ENCODE measurements around the gene NACA.

DNA sequence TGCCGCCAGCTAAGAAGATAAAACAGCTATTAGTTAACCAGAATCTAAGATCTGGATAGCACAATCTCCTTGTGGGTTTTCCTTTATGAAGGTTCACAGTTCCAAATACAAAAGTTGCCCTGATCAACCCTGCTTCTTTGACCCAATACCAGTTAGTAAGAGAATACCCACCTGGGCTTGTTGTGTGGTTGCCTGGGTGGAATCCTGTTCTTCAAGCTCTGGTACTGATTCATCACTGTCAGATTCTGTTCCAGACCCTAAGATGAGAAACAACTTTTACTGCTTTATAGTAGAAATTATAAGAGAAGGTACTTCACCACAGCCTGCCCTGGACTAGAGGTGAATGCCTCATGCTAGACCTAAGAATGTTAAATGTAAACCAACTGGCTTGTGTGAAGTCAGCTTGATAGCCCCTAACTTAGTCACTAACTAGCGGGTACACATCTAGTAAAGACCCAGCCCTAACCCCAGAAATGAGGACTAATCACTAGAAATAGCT lies 10.6 kb downstream of the NACA start:
- TF ChIP-seq POLR2AphosphoS5 (IDR thresholded peaks at IDR 0.05; ENCODE audit: low read depth, low read length) (no peak), TAF1 (IDR thresholded peaks at IDR 0.05; ENCODE audit: borderline replicate concordance, insufficient read depth, low read length) (no peak)
